A204.1 (cell line): ENCODE data around the gene PEX6.
"Not testable (repeated sequence)": the region's sequence is repeated elsewhere in the genome, so short reads cannot be mapped to it uniquely, and the experiment has no call there.

Experiments used
- FAIRE-seq: peaks from 2 replicates; lab custom pipeline; 2012; peaks lifted over from hg19 to GRCh38; lab: Jason Lieb, UNC

Gene PEX6

GRCh38 chr6:42998205-42998604 lies 19.2 kb upstream of the PEX6 start:
- FAIRE-seq: not testable (repeated sequence)

GRCh38 chr6:42996513-42996912 lies 17.5 kb upstream of the PEX6 start:
- FAIRE-seq: peak; percentile 76

GRCh38 chr6:42993445-42993844 lies 14.5 kb upstream of the PEX6 start:
- no peak for FAIRE-seq

GRCh38 chr6:42989923-42990322 lies 10.9 kb upstream of the PEX6 start:
- no peak for FAIRE-seq

DNA sequence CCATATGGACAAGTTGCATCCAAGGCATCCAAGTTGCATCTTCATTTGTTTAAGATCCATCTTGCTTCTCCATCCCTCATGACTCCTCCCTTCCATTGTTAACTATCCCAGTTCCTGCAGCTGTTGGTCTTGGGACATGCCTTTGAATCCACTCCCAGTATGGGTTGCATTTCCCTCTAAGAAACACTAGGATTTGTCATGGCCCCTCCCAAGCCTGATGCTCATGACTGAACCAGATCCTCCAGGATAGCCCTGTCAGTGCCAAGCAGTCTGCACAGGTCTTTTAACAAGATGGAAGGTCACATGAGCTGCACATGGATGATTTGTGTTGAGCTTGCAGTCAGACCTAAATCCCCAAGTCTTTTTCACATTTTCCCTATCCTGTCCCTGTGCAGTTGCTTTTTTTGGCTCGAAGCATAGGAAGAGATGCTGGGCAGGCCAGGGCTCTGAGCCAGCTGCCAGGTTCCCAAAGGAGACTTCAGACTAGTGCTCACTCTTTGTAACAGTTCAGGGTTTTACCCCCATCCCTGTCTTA lies 9.6 kb upstream of the PEX6 start:
- no peak for FAIRE-seq

DNA sequence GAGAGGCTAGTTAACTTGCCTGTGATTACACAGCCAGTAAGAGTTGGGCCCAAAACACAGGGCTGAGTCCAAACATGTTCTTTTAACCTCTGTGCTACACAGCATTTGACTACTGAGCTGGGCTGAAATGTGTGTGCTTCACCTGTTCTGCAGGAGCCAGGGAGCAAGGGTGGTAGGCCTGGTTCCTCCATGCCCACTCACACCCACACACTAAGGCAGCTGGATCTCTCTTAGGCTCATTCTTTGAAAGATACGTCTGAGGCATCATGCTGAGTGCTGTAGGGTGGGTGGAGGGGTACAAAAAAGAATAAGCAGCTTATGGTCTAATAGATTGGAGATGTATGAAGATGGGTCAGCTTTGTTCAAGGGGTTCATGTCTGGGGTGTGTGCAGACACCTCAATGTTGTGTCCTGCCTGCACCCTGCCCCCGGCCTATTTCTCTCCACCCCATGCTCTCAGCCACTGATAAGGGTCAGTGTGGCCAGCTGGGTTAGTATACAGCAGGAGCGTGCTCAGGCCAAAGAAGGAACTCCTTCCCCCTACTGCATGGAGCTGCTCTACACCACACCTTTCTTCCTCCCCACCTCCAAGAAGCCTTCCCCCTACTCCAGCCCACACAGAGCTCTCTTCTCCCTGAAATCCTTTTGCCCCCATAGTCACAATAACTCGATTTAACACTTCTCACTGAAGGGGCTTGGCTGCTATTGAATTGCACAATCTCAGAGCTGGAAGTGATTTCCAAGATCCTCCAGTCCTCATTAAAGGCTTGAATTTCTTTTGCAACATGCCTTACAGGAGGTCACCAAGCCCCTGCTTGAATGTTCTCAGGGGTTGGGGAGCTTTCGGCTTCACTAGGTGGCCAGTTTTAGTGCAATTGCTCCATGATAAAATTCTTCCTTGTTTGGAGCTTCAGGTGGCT lies 8.8 kb upstream of the PEX6 start:
- FAIRE-seq: no peak

- FAIRE-seq: no peak
Measured at GRCh38 chr6:42984924-42985475, 6.0 kb upstream of the PEX6 start.

DNA sequence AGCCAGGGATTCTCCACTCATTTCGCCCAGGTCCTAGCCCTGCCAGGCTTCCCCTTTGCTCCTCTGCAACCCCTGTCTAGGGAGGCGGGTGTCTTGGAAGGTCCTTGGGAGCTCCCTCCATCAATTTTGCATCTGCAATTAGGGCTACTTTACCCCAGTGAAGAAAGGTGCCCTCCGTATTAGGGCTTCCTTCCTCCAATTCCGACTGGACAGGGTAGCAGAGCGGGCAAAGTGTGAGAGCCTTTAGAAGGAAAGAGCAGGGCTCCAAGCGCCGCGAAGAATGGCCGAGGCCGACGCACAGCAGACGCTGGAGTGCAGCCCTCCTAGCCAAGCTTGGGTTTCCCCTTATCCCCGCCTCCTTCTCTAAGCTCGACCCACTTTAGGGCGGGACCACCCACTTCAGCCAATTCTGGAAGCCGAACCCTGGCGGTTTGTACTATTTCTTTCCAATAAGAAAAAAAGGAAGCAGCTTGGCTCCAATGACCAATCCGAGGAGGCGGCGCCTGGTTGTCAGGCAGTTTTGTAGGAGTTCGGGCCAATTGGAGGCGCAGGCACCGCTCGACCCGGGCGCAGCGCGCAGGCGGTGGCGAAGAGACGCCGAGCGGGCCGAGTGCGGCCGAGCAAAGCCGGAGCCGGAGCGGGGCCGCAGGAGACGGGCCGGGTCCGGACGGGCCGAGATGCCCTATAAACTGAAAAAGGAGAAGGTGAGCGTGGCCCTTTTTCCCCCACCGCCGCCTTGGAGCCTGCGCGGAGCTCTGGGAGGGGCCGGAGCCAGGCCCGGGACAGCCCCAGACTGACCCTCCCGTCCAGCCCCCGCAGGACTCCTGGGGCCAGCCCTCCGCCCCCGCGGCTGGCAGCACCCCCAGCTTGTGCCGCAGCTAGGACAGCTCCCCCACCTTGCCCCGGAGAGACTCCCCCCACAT lies 5.3 kb upstream of the PEX6 start, which contains the start of gene PPP2R5D:
PPP2R5D (plus strand) TSS at position 570 of the 923 bp plus-strand sequence; CDS start at position 678, 108 bp downstream.
- peak; percentile 97 for FAIRE-seq

- FAIRE-seq: no peak
Measured at GRCh38 chr6:42981836-42982235, 2.9 kb upstream of the PEX6 start.

GRCh38 chr6:42979523-42980177 lies 669 bp upstream of the PEX6 start:
- FAIRE-seq: no peak

DNA sequence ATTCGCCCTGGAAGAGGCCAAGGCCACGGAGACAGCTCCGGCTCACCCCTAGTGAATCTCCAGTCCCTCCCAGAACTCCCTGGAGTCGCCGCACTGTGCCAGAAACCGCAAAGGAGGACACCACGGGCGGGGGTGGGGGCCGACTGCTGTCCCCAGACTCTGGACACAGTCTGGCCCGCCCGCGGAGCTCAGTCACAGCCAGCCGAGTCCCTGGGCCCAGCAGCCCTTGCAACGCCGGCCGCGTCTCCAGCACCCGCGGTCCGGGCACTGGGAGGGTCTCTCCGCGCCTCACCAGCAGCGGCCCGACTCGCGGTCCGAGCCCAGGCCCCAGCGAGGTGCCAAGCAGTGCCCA lies 518 bp downstream of the PEX6 start:
- no peak for FAIRE-seq

GRCh38 chr6:42974919-42975505 lies 4.0 kb downstream of the PEX6 start:
- no peak for FAIRE-seq

DNA sequence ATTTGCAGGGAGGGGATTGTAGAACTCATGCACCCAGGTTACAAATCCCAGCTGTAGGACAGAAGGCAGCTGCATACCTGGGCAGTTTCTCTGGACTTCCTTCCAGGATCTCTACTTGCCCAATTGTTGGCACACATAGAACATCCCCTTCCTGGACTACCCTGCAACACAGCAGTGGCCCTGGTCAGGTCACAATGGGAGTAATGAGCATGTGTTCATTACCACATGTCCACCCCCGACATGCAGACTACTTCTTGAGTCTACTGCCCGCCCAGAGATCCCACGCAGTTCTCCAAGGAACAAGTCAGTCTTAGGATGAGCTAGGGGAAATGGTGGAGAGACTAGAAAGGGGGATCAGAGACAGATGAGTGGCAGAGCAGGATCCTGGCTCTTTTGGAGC lies 5.1 kb downstream of the PEX6 start:
- FAIRE-seq: no peak

DNA sequence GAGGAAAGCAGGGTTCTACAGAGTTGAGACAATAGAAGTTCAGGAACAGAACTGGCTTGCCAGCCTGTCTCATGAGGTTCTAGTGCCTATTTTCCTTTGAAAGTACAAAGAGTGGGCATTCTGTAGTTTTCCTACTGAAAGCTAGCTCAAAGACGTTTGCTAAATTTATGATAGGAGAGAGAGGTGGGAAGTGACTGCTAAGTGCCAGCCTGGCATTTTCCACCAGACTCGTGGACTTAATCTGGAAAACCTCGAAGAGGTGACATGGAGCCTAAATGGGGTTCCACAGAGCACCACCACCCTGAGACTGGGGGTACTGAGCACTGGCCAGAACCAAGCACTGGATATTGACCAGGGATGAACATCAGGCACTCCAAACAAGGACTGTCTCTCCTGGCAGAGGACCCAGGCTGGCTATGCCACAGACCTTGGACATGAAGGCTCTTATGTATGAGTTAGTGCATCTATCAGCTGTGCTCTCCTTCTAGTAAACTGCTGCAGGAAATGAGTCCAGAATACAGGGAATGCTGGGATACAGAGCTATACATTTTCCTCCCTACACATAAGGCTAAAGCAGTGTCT lies 7.1 kb downstream of the PEX6 start:
- no peak for FAIRE-seq

DNA sequence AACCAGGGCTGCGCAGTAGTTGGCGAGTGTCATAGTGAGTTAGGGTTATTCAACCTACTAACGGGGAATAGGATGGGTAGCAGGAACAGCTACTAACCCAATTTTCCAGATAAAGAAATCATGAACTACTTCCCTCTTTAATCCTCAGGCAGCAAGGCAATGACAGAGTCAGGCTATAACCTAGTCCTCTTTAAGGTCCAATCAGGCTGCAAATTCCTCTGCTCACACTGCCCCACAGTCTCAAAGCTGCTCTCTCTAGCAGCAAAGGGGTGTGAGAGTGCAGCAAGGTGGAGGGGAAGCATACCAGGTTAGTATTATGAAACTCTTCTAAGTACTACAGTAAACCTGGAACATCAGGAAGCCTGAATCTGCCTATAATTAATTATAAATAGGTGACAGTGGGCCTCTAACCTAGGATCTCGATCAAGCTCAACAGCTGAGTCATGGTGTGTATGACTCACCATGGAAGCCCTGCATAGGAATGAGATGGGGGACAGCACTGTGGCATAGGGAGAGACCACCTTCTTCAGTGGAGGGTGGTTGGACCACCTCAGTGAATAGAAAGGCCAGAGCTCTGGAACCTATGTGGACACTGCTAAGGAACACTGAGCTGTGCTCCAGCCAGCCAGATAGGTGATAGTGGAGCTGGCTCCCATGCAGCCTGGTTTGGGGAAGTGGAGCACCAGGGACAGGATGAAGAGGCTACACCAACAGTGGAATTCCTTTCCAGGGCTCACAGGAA lies 7.9 kb downstream of the PEX6 start:
- FAIRE-seq: no peak

DNA sequence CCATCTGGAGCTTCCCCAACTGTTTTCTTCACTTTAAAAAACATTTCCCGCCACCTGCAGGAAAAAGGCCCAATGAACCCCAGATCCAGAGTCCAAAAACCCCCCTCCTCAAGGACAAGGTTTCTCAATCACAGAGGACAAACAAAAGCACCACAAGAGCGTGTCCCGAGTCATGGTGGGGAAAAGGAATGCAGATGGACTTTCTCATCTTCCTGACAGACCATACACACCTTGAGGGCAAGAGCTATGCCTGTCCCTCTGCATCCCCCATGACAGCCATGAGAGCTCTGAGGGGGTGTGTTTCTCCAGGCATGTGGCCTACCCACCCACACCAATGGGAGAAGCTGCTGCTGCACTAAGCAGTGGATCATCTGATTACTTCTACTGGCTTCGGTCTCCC lies 9.0 kb downstream of the PEX6 start:
- FAIRE-seq: no peak

DNA sequence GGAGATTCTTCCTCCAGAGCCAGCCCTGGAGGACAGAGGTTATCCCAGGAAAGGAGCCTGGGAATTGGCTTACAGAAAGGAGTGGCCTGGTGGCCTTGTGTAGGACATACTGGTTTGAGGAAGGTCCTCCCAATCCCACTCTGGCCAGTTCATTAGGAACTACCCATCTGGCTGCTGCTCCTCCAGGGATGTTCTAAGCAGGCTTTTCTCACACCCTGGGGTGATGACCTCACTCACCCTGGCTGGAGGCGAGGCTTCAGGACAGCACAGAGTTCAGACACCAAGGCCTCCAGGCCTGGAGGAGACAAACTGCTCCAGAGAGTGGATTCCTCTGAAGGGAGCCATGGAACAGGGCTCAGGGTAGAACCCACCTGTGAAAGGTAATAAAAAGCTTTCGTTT lies 9.6 kb downstream of the PEX6 start:
- FAIRE-seq: no peak

DNA sequence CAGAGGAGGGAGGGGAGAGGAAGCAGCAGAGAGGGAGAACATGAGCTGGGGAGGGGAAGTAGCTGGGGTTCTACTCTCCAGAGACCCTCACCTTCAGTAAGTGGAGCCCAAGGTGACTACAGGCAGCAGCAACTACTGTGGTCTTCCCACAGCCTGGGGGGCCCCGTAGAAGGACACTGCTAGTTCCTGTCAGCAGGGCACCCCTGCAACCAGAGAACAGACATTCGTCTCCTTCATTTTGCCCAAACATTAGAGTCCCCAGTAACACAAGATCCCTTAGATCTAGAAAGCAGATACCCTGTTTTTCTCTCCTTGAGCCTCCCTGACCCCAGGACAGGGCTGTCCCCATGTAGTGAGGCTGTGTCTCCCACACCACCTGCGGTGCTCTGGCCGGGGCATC lies 10.2 kb downstream of the PEX6 start:
- FAIRE-seq: no peak

DNA sequence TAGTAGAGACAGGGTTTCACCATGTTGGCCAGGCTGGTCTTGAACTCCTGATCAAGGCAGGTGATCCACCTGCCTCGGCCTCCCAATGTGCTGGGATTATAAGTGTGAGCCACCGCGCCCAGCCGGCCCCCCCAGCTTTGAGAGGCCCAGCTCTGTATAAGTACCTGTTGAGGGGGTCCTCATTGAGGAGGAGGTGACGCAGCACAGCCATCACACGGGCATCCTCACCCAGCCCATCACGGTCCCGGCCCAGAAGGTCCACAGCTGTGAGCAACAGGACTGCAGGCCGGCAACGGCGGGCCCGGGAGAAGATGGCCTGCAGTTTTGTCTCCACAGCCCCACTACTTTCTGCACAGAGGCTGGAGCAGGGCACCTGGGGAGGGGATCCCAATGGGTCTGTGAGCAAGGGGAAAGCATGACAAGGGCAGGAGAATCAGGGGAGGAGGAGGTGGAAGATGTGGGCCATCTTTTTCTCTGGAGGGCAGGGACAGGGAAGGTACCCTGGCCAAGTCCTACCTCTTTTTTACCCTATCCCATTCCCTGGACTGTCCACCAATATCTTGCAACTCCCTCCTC lies 10.8 kb downstream of the PEX6 start:
- FAIRE-seq: no peak

- FAIRE-seq: no peak
Measured at GRCh38 chr6:42967228-42967627, 11.8 kb downstream of the PEX6 start.
